RWPE2 (cell line): ENCODE measurements around the gene RAET1E.
"Not testable (repeated sequence)": the region's sequence is repeated elsewhere in the genome, so short reads cannot be mapped to it uniquely, and the experiment has no call there.

ENCODE experiments used
- ATAC-seq: fragments of 200-7000 bp; cut with Tn5 transposase; 3 replicates; pipeline ENCODE4 v1.9.1; 2021; ENCODE audit warnings: low read depth
- DNase-seq: peaks from one replicate; pipeline ENCODE4 v3.0.0-alpha.2; 2020; ENCODE audit warnings: low spot score
- H3K27ac ChIP-seq: fragments of 450-650 bp; 2 replicates; pipeline ENCODE4 v1.5.1; 2017; ENCODE audit warnings: mild to moderate bottlenecking; ENCODE audit not compliant: poor library complexity, severe bottlenecking
- H3K27me3 ChIP-seq: fragments of 250-450 bp; sonication (Bioruptor Pico); 2 replicates; pipeline ENCODE4 v1.5.1; 2021; ENCODE audit warnings: mild to moderate bottlenecking, moderate library complexity; ENCODE audit not compliant: insufficient read depth, poor library complexity, severe bottlenecking
- H3K36me3 ChIP-seq: fragments of 250-450 bp; sonication (Bioruptor Pico); 2 replicates; pipeline ENCODE4 v1.5.1; 2020; ENCODE audit warnings: low read depth, mild to moderate bottlenecking, moderate library complexity
- H3K4me1 ChIP-seq: fragments of 250-450 bp; sonication (Bioruptor Pico); 2 replicates; pipeline ENCODE4 v1.5.1; 2021; ENCODE audit warnings: mild to moderate bottlenecking, moderate library complexity; ENCODE audit not compliant: insufficient read depth, poor library complexity, severe bottlenecking
- H3K4me3 ChIP-seq: fragments of 250-450 bp; sonication (Bioruptor Pico); 2 replicates; pipeline ENCODE4 v1.5.1; 2021; ENCODE audit warnings: mild to moderate bottlenecking, moderate library complexity; ENCODE audit not compliant: severe bottlenecking
- H3K9me3 ChIP-seq: fragments of 250-450 bp; sonication (Bioruptor Pico); 2 replicates; pipeline ENCODE4 v1.5.1; 2021; ENCODE audit warnings: mild to moderate bottlenecking, moderate library complexity; ENCODE audit not compliant: severe bottlenecking
- TF ChIP-seq, protein P1 (sequence below): fragments of 450-650 bp; IDR thresholded peaks from one replicate; pipeline ENCODE4 v1.5.1; 2017; ENCODE audit warnings: mild to moderate bottlenecking, moderate library complexity; ENCODE audit not compliant: poor library complexity, severe bottlenecking

RAET1E gene

DNA sequence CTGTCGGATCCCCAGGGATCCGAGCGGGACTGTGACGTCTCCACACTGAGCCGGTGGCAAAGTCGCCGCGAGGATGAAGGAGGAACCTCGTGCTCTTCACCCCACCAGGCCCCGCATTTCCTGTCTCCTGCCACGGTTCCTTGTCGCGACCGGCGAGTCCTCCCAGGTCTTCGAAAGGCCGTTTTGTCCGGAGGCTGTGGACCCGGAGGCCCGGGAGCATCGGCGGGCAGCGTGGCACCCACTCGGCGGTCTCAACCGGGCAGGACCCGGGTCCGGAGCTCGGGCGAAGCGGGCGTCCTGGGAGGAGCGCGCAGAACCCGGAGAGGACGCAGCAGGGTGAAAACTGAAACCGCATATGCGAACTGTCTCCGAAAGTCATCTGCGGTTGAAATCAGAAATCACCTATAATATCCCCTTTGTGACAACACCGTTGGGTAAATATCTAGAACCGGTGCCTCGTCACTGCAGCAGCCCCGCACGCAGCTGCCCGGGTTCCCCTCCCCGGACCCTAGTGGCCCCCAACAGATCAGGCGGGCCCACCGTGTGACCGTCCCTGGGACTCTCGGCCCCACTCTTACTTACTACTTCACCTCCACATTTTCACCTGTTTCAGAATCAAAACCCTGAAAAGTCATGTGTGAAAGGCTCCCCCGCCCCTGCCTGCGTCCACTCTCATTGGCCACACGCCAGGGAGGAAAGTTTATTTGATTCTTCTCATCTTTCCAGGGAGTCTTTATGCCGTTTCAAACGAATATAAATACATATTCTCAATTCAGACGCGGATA, 40.9 kb upstream of the RAET1E start:
- no peak overlapping the region for H3K27ac ChIP-seq

DNA sequence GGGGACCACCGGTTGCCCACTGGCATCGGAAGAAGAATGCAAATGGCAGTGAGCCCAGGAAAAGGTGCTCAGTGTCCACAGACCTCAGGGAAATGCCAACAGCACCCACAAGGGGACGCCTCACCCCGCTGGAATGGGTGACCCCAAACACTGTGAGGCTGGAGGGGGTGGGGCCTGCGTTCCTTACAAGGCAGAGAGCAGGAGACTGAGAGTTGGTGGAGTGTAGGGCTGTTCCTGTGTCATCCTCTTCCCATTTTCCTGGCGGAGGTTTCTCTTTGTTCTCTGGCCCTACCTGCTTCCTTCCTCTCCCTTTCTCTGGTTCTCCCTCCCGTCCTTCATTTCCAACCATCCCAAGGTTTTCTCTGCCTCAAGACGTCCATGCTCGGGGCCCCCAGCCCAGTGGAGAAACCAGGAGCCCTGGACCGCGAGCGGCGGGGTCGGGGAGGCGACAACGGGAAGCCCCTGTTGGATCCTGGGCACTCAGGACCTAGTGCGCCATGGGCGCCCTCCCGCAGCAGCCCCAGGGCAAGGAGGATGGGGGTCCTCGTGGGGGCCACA, 40.2 kb upstream of the RAET1E start:
- peak overlapping the region; percentile 30 for H3K4me3 ChIP-seq
- TF ChIP-seq, protein P1, sequence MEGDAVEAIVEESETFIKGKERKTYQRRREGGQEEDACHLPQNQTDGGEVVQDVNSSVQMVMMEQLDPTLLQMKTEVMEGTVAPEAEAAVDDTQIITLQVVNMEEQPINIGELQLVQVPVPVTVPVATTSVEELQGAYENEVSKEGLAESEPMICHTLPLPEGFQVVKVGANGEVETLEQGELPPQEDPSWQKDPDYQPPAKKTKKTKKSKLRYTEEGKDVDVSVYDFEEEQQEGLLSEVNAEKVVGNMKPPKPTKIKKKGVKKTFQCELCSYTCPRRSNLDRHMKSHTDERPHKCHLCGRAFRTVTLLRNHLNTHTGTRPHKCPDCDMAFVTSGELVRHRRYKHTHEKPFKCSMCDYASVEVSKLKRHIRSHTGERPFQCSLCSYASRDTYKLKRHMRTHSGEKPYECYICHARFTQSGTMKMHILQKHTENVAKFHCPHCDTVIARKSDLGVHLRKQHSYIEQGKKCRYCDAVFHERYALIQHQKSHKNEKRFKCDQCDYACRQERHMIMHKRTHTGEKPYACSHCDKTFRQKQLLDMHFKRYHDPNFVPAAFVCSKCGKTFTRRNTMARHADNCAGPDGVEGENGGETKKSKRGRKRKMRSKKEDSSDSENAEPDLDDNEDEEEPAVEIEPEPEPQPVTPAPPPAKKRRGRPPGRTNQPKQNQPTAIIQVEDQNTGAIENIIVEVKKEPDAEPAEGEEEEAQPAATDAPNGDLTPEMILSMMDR = peak; percentile 80
- H3K9me3 ChIP-seq, H3K36me3 ChIP-seq, H3K27ac ChIP-seq, H3K27me3 ChIP-seq, H3K4me1 ChIP-seq, DNase-seq: not testable (repeated sequence)
- peak; percentile 69 for ATAC-seq

More for the DNA sequence above, 40.9 kb upstream of the RAET1E start:
- Histone ChIP-seq H3K9me3 (no peaks in the 10 kb centered on the region), H3K27me3 (no peaks in the 10 kb centered on the region), H3K4me1 (no peaks in the 10 kb centered on the region), H3K4me3 (peak overlapping the region; percentile 30), H3K36me3 (no peaks in the 10 kb centered on the region)
- ATAC-seq = no peak
- TF ChIP-seq, protein P1 = no peak
- DNase-seq = no peak

DNA sequence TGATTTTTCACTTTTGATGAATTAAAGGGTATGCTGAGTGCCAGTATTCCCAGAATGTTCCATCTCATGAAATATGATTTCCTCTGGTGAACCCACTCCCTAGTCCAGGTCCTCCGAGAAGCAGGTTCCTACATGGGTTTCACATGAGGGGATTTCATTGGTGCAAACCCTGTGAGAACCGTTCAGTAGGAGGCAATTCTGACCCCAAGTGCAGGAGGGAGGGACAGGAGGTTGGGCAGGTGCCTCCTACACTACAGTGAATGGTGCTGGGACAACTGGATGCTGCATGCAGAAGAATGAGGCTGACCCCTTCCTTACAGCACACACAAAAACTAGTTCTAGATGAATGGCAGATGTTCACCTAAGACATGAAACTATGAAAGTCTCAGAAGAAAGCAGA, 38.8 kb upstream of the RAET1E start:
- H3K4me1 ChIP-seq = no peaks in the 10 kb centered on the region
- DNase-seq (no peak), ATAC-seq (no peak)
- no peak overlapping the region for H3K4me3 ChIP-seq
- H3K27ac ChIP-seq = no peak overlapping the region
- H3K27me3 ChIP-seq = no peaks in the 10 kb centered on the region
- no peaks in the 10 kb centered on the region for H3K9me3 ChIP-seq
- TF ChIP-seq, protein P1 = no peak
- H3K36me3 ChIP-seq = no peaks in the 10 kb centered on the region

DNA sequence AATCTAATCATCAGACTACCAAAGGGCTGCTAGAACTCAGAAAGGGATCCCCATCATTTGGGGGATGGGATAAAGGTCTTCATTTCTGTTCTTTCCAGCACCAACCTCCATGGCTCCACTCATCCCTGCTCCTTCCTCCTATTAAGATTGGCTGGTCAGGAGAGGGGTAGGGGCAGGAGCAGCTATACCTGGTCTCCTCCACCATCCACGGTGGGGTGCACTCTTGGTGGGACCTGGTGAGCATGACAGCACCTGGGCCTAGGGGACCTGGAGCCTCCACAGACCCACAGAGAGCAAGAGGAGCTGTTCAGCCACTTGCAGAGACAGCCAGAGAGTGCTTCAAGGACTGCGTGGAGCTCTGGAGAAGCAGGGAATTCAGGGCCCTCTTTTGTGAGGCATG, 37.8 kb upstream of the RAET1E start:
- Histone ChIP-seq H3K27ac (no peak overlapping the region), H3K36me3 (no peaks in the 10 kb centered on the region), H3K4me1 (no peaks in the 10 kb centered on the region), H3K9me3 (no peaks in the 10 kb centered on the region), H3K4me3 (no peak overlapping the region), H3K27me3 (no peaks in the 10 kb centered on the region)
- no peak for DNase-seq
- TF ChIP-seq, protein P1 = no peak
- no peak for ATAC-seq

DNA sequence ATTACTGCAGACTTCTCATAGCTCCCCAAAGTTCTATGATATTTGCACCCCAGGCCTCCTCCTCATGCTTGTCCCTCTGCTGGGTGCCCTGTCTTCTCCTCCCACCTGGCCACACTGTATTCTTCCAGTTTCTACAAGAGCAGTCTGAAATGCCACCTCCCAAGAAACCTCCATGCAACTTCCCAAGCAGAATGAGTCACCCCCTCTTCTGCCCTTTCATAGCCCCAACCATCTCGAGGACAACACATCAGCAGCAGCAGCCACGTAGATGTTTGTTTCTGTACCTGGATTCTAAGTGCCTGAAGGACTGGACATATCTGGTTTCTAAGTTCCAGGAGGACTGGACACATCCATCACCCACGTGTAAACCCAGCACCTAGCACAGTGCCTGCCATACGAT, 37.3 kb upstream of the RAET1E start:
- no peak for DNase-seq
- Histone ChIP-seq H3K36me3 (no peaks in the 10 kb centered on the region), H3K4me1 (no peaks in the 10 kb centered on the region), H3K27ac (no peak overlapping the region), H3K27me3 (no peaks in the 10 kb centered on the region), H3K9me3 (no peaks in the 10 kb centered on the region), H3K4me3 (no peak overlapping the region)
- no peak for ATAC-seq
- TF ChIP-seq, protein P1 = no peak
